ENCODE results near the gene PURB.
A peak's percentile ranks its signal among the peaks of the same experiment; 100 is the strongest.

- TF ChIP-seq MAZ (IDR thresholded peaks at IDR 0.05; ENCODE audit: borderline replicate concordance, low read depth, low read length) (peak; percentile 20; the same call in 1 of the 2 replicates), SMC3 (IDR thresholded peaks at IDR 0.05; ENCODE audit: low read depth, low read length) (no peak), RFX5 (IDR thresholded peaks at IDR 0.05; ENCODE audit: low read depth, low read length) (no peak), CTCF (conservative IDR thresholded peaks at IDR 0.05; ENCODE audit: low read depth, low read length) (no peak), POLR2A (IDR thresholded peaks at IDR 0.05; ENCODE audit: low read depth, low read length) (peak; percentile 76), RAD21 (IDR thresholded peaks at IDR 0.05; ENCODE audit: low read length) (no peak), MXI1 (IDR thresholded peaks at IDR 0.05; ENCODE audit: borderline replicate concordance, low read depth, low read length) (no peak; the same call in 1 of the 2 replicates), NFE2L2 (IDR thresholded peaks at IDR 0.05; ENCODE audit: low read depth, low read length) (no peak), FOS (IDR thresholded peaks at IDR 0.05; ENCODE audit: low read depth, low read length) (peak; percentile 93), CEBPB (IDR thresholded peaks at IDR 0.05; ENCODE audit: low read depth, low read length) (peak; percentile 69; the same call in 1 of the 2 replicates), USF2 (IDR thresholded peaks at IDR 0.05; ENCODE audit: low read depth, low read length) (no peak), MAFK (IDR thresholded peaks at IDR 0.05; ENCODE audit: low read depth, low read length) (no peak), BHLHE40 (IDR thresholded peaks at IDR 0.05; ENCODE audit: low read depth, low read length) (peak; percentile 46; the same call in 1 of the 2 replicates)
Measured at GRCh38 chr7:44847920-44848634, 37.3 kb downstream of the PURB start, which contains the start of gene H2AZ2.
